H1 (cell line): ENCODE data around the gene SLC9A5. TPM values are rescaled to one million over a fixed set of nuclear protein-coding genes. Genes with fewer than 3 reads are reported as not detected.

Source experiments
- CTCF ChIA-PET: fragments of 300-600 bp; sonication (Branson Sonifier 250); formaldehyde crosslinking; loops from one replicate; lab custom pipeline; 2021; ENCODE audit not compliant: partially characterized antibody; lab: Charles Lee
- POLR2A ChIA-PET: fragments of 300-600 bp; sonication (Branson Sonifier 250); formaldehyde crosslinking; loops from one replicate; lab custom pipeline; 2021; ENCODE audit warnings: inconsistent platforms; ENCODE audit not compliant: partially characterized antibody; lab: Charles Lee
- DNase-seq, 2 experiments: peaks; one replicate each; pipeline versions ENCODE4 v3.0.0 to v3.0.0-alpha.2; 2010 to 2022; ENCODE audit warnings: low spot score in 2 of 2, low read depth in 1 of 2, mixed read lengths in 1 of 2
- FAIRE-seq: peaks from 2 replicates; lab custom pipeline; 2011; peaks lifted over from hg19 to GRCh38; lab: Jason Lieb, UNC
- H2AFZ ChIP-seq: 2 replicates; pipeline ENCODE4 v1.8.1; 2012; ENCODE audit warnings: low read length, inconsistent platforms
- H2AK5ac ChIP-seq: 2 replicates; pipeline ENCODE4 v1.6.1; 2013; ENCODE audit warnings: low read depth, low read length
- H2BK120ac ChIP-seq: replicated peaks from 2 replicates; pipeline ENCODE3; 2013; ENCODE audit warnings: low read depth, low read length, inconsistent platforms
- H2BK12ac ChIP-seq: 2 replicates; pipeline ENCODE4 v1.6.1; 2013; ENCODE audit warnings: low read depth, low read length
- H2BK15ac ChIP-seq: 2 replicates; pipeline ENCODE4 v1.6.1; 2013; ENCODE audit warnings: low read length
- H2BK20ac ChIP-seq: 2 replicates; pipeline ENCODE4 v1.6.1; 2013; ENCODE audit warnings: low read length
- H2BK5ac ChIP-seq: 2 replicates; pipeline ENCODE4 v1.6.1; 2013; ENCODE audit warnings: low read depth, low read length
- H3K14ac ChIP-seq: 2 replicates; pipeline ENCODE4 v1.6.1; 2013; ENCODE audit warnings: inconsistent platforms; ENCODE audit not compliant: insufficient read length
- H3K18ac ChIP-seq: 2 replicates; pipeline ENCODE4 v1.6.1; 2013; ENCODE audit warnings: low read length; ENCODE audit errors: extremely low read depth
- H3K23ac ChIP-seq: 2 replicates; pipeline ENCODE4 v1.6.1; 2013; ENCODE audit warnings: inconsistent platforms; ENCODE audit not compliant: insufficient read length
- H3K23me2 ChIP-seq: 2 replicates; pipeline ENCODE4 v1.6.1; 2013; ENCODE audit warnings: low read depth, low read length
- H3K27ac ChIP-seq: 2 replicates; pipeline ENCODE4 v1.6.1; 2011; ENCODE audit warnings: low read depth, low read length, inconsistent platforms
- H3K27me3 ChIP-seq, 4 experiments: replicated peaks in 1 of 4; 1 replicate in 1 of 4; 2 replicates in 3 of 4; pipeline versions ENCODE4 v1.6.1 to v1.8.1; 2011 to 2013; ENCODE audit warnings: low read length in 3 of 4, mild to moderate bottlenecking in 3 of 4, inconsistent platforms in 2 of 4, mixed read lengths in 2 of 4, moderate library complexity in 1 of 4; ENCODE audit not compliant: control insufficient read depth in 3 of 4, insufficient read depth in 3 of 4; ENCODE audit errors: extremely low read depth in 1 of 4
- H3K36me3 ChIP-seq, 4 experiments: 2 replicates each; pipeline versions ENCODE4 v1.6.1 to v1.8.1; 2011 to 2013; ENCODE audit warnings: mild to moderate bottlenecking in 4 of 4, low read length in 3 of 4, moderate library complexity in 2 of 4, control low read depth in 1 of 4, inconsistent platforms in 1 of 4; ENCODE audit not compliant: insufficient read depth in 4 of 4, control insufficient read depth in 2 of 4
- H3K4ac ChIP-seq: replicated peaks from 2 replicates; pipeline ENCODE3; 2013; ENCODE audit warnings: low read length, low read depth, mixed read lengths, inconsistent platforms; ENCODE audit not compliant: insufficient read length
- H3K4me1 ChIP-seq, 4 experiments: replicated peaks in 1 of 4; 1 replicate in 1 of 4; 2 replicates in 3 of 4; pipeline versions ENCODE4 v1.6.1 to v1.8.1; 2011 to 2013; ENCODE audit warnings: low read length in 3 of 4, inconsistent platforms in 2 of 4, mixed read lengths in 1 of 4; ENCODE audit not compliant: insufficient read depth in 4 of 4, control insufficient read depth in 3 of 4
- H3K4me2 ChIP-seq, 2 experiments: 2 replicates each; pipeline versions ENCODE4 v1.6.1 to v1.8.1; 2011 to 2013; ENCODE audit warnings: low read depth in 2 of 2, low read length in 2 of 2, control low read depth in 1 of 2, inconsistent platforms in 1 of 2, mild to moderate bottlenecking in 1 of 2; ENCODE audit not compliant: insufficient read depth in 1 of 2
- H3K4me3 ChIP-seq, 4 experiments: fragments of 200-600, 300-600 bp in 1 of 4; sonication (generic), shearing (Covaris generic), sonication (Bioruptor Twin) in 1 of 4; 2 replicates each; pipeline versions ENCODE4 v1.5.1 to v1.8.1; 2011 to 2016; ENCODE audit warnings: low read length in 4 of 4, low read depth in 3 of 4, control low read depth in 2 of 4, inconsistent platforms in 2 of 4, mild to moderate bottlenecking in 2 of 4, mixed read lengths in 1 of 4, moderate library complexity in 1 of 4; ENCODE audit not compliant: insufficient read depth in 2 of 4; ENCODE audit errors: extremely low read depth in 1 of 4
- H3K56ac ChIP-seq: replicated peaks from 2 replicates; pipeline ENCODE3; 2013; ENCODE audit warnings: low read depth, mild to moderate bottlenecking, mixed read lengths, low read length, inconsistent platforms; ENCODE audit not compliant: insufficient read length
- H3K79me1 ChIP-seq: 2 replicates; pipeline ENCODE4 v1.6.1; 2013; ENCODE audit warnings: low read depth, low read length, control low read depth
- H3K79me2 ChIP-seq, 2 experiments: 2 replicates each; pipeline versions ENCODE4 v1.6.1 to v1.8.1; 2012 to 2013; ENCODE audit warnings: low read length in 2 of 2, mild to moderate bottlenecking in 2 of 2, inconsistent platforms in 1 of 2; ENCODE audit not compliant: insufficient read depth in 2 of 2, control insufficient read depth in 1 of 2
- H3K9ac ChIP-seq, 4 experiments: replicated peaks in 1 of 4; 1 replicate in 1 of 4; 2 replicates in 3 of 4; pipeline versions ENCODE4 v1.6.1 to v1.8.1; 2011 to 2013; ENCODE audit warnings: low read depth in 3 of 4, low read length in 3 of 4, control low read depth in 2 of 4, mild to moderate bottlenecking in 2 of 4, moderate library complexity in 2 of 4, inconsistent platforms in 1 of 4; ENCODE audit errors: extremely low read depth in 1 of 4
- H3K9me3 ChIP-seq, 2 experiments: 2 replicates each; pipeline versions ENCODE4 v1.6.1 to v1.8.1; 2012 to 2013; ENCODE audit warnings: mild to moderate bottlenecking in 2 of 2, moderate library complexity in 2 of 2, control low read depth in 1 of 2, inconsistent platforms in 1 of 2, low read depth in 1 of 2, low read length in 1 of 2, mixed read lengths in 1 of 2; ENCODE audit not compliant: insufficient read depth in 2 of 2
- H4K20me1 ChIP-seq, 2 experiments: replicated peaks in 1 of 2; 2 replicates each; pipeline versions ENCODE3 to v1.8.1; 2011 to 2013; ENCODE audit warnings: inconsistent platforms in 2 of 2, low read length in 2 of 2, mild to moderate bottlenecking in 1 of 2; ENCODE audit not compliant: insufficient read depth in 2 of 2, control insufficient read depth in 1 of 2
- H4K5ac ChIP-seq: 2 replicates; pipeline ENCODE4 v1.6.1; 2013; ENCODE audit warnings: low read length, low read depth, mixed read lengths, inconsistent platforms; ENCODE audit not compliant: insufficient read length
- H4K8ac ChIP-seq: 2 replicates; pipeline ENCODE4 v1.8.0; 2013; ENCODE audit warnings: mild to moderate bottlenecking, moderate library complexity, low read length, inconsistent platforms; ENCODE audit not compliant: insufficient read depth; ENCODE audit errors: extremely low read depth
- H4K91ac ChIP-seq: replicated peaks from 2 replicates; pipeline ENCODE3; 2013; ENCODE audit warnings: low read length, mixed read lengths, inconsistent platforms; ENCODE audit not compliant: insufficient read length
- BCL11A ChIP-seq, 2 experiments: IDR thresholded peaks; one replicate each; pipeline ENCODE4 v1.6.1; 2011; ENCODE audit warnings: low read depth in 2 of 2, low read length in 2 of 2, mild to moderate bottlenecking in 2 of 2
- CEBPB ChIP-seq: IDR thresholded peaks from 2 replicates; pipeline ENCODE4 v1.6.1; 2012; ENCODE audit warnings: low read depth, low read length
- CREB1 ChIP-seq: IDR thresholded peaks from 2 replicates; pipeline ENCODE4 v1.6.1; 2012; ENCODE audit warnings: inconsistent platforms
- FOSL1 ChIP-seq: IDR thresholded peaks from 2 replicates; pipeline ENCODE4 v1.6.1; 2011; ENCODE audit warnings: mild to moderate bottlenecking, low read depth, low read length, moderate library complexity; ENCODE audit not compliant: insufficient read depth
- GABPA ChIP-seq: IDR thresholded peaks from 2 replicates; pipeline ENCODE4 v1.6.1; 2011; ENCODE audit warnings: mild to moderate bottlenecking, low read length, moderate library complexity, borderline replicate concordance; ENCODE audit not compliant: insufficient read depth
- NRF1 ChIP-seq: IDR thresholded peaks from 2 replicates; pipeline ENCODE4 v1.6.1; 2011; ENCODE audit warnings: mild to moderate bottlenecking, low read depth, low read length, improper control_type of control experiment
- PHF8 ChIP-seq: fragments of 200-600 bp; sonication (generic); conservative IDR thresholded peaks from 2 replicates; pipeline ENCODE4 v1.7.1; 2012; ENCODE audit warnings: low read depth, mild to moderate bottlenecking, inconsistent platforms, low read length, moderate library complexity
- RBBP5 ChIP-seq: IDR thresholded peaks from 2 replicates; pipeline ENCODE4 v1.7.1; 2012; ENCODE audit warnings: low read depth, mild to moderate bottlenecking, inconsistent platforms, low read length, moderate library complexity, borderline replicate concordance
- SIN3A ChIP-seq, 2 experiments: IDR thresholded peaks in 1 of 2; conservative IDR thresholded peaks in 1 of 2; 2 replicates each; pipeline ENCODE4 v1.6.1; 2011 to 2012; ENCODE audit warnings: low read length in 2 of 2, improper control_type of control experiment in 1 of 2, low read depth in 1 of 2, mild to moderate bottlenecking in 1 of 2
- SIX5 ChIP-seq: IDR thresholded peaks from 2 replicates; pipeline ENCODE4 v1.6.1; 2011; ENCODE audit warnings: mild to moderate bottlenecking, low read depth, low read length
- SP2 ChIP-seq: IDR thresholded peaks from 2 replicates; pipeline ENCODE4 v1.6.1; 2012; ENCODE audit warnings: mild to moderate bottlenecking, low read length, inconsistent platforms
- SRF ChIP-seq: IDR thresholded peaks from 2 replicates; pipeline ENCODE4 v1.6.1; 2011; ENCODE audit warnings: mild to moderate bottlenecking, low read depth, low read length, moderate library complexity
- TCF12 ChIP-seq: IDR thresholded peaks from 2 replicates; pipeline ENCODE4 v1.6.1; 2011; ENCODE audit warnings: low read depth, mild to moderate bottlenecking, low read length
- WGBS, 2 experiments: shearing (Covaris generic) in 1 of 2; methylation state at CpG; one replicate each; pipeline versions ENCODE4 v1.1.6 to v1.1.7; 2013 to 2015; ENCODE audit warnings: low lambda C conversion rate in 2 of 2, mixed read lengths in 2 of 2, inconsistent platforms in 1 of 2, low coverage in 1 of 2, missing lambda C conversion rate in 1 of 2; ENCODE audit not compliant: insufficient replicate concordance in 2 of 2, insufficient coverage in 1 of 2, insufficient read length in 1 of 2; ENCODE audit errors: extremely low coverage in 1 of 2, missing lambda C conversion rate in 1 of 2; 5-methylcytosine and 5-hydroxymethylcytosine counted together
- polyA plus RNA-seq, 7 experiments: library from polyadenylated mRNA; depleted of rRNA in 3 of 7; stranded (reverse) in 5 of 7; unstranded in 2 of 7; fragments of >200 nt in 5 of 7; fragments of 200-250 nt in 2 of 7; gene quantifications; 1 replicate in 5 of 7; 2 replicates in 1 of 7; 4 replicates in 1 of 7; pipeline versions ENCODE4 v1.2.1 to v1.2.3, GENCODE V29; 2011 to 2013; ENCODE audit warnings: missing spikeins in 2 of 7, mixed read lengths in 2 of 7
- total RNA-seq: library from RNA; stranded (reverse); fragmentation: NEBNext Ultra II Directional; extraction: Animal tissue kit (Norgen Biotek cat#: 25700); gene quantifications from 2 replicates; pipeline ENCODE4 v1.2.1, GENCODE V29; 2021

SLC9A5 gene
- total and polyA plus RNA-seq, 2 of the 8 experiments (the other 6 are each of a cell fraction or from before 2014, with no cell fraction given) = 7.9 to 8.6 TPM

DNA sequence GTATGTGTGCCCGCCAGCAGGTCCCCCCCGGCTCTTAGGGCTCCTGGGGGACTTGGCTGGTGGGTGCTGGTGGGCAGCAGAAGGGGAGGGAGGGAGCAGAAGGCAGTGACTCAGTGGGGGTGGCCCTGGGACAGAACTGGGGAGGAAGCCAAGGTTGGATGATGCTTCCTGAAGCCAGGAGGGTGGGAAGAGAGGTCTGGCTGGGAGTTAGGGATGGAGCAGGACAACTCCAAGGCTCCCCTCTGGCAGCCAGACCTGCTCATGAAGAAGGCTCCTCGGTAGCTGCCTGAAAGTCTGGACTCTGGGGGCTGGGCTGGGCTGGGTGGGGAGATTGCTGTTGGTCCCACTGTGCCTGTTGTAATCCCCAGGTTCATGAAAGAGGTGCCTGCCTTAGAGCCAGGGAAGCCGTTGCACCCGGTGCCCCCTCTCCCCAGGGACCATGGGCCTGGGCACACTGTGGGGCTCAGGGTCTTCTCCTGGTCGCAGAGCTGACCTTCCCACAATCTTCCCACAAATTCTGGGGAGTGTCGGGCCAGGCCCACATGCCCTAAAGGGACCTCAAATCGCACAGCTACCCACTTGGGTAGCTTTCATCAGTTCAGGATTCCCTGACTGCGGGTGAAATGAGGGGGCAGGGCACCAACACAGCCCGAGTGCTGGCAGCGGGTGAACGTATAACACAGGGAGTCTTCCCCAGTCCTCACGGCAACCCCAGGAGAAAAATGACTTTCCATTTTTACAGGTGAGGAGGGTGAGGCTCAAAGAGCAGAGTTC lies 29.4 kb downstream of the SLC9A5 start:
- Histone ChIP-seq H3K27me3 (peaks cover 0 to 15% (median 12%) of the 10 kb centered on the region in 4 experiments; a peak in 5 of 7 replicates), H3K23me2 (peaks cover 4% of the 10 kb centered on the region; the same call in 1 of the 2 replicates), H3K9ac (no peak overlapping the region), H4K91ac (no peak overlapping the region), H3K18ac (no peak overlapping the region), H2AK5ac (no peak overlapping the region; the same call in 1 of the 2 replicates), H3K27ac (no peak overlapping the region), H2BK5ac (no peak overlapping the region), H3K36me3 (no peaks in the 10 kb centered on the region), H2AFZ (no peak overlapping the region), H3K4me3 (peak overlapping the region; percentile 37 to 70 (median 44)), H4K8ac (no peak overlapping the region; the same call in 1 of the 2 replicates), H3K23ac (no peak overlapping the region), H3K4me1 (no peaks in the 10 kb centered on the region), H3K4ac (no peak overlapping the region), H3K79me1 (no peaks in the 10 kb centered on the region), H2BK20ac (no peak overlapping the region), H3K14ac (no peak overlapping the region), H3K4me2 (peak overlapping the region; percentile 40 to 91), H2BK15ac (no peak overlapping the region), H3K79me2 (no peaks in the 10 kb centered on the region), H4K20me1 (no peaks in the 10 kb centered on the region), H2BK12ac (no peak overlapping the region), H4K5ac (no peak overlapping the region), H3K56ac (no peak overlapping the region), H3K9me3 (no peaks in the 10 kb centered on the region), H2BK120ac (no peak overlapping the region)
- 59% methylated on average over 13 of the region's 13 CpGs; no CpG with 5 or more reads in 1 of the 2 experiments for WGBS, 2 experiments
- POLR2A ChIA-PET = interaction anchor here (0.9 to 1.2 kb wide), 2 partner anchors 12 to 32 kb away, joined by 4 read pairs; no protein-coding TSS in a partner anchor
- DNase-seq (no peak), FAIRE-seq (no peak)
- CTCF ChIA-PET = interaction anchor here (0.9 to 3.1 kb wide), 20 partner anchors 7 to 123 kb away, joined by 3 to 27 read pairs (median 4); partner anchors contain the start of gene TMEM208
- TF ChIP-seq BCL11A (IDR thresholded peaks at IDR 0.05; ENCODE audit: low read depth in 2 of 2, low read length in 2 of 2) = no peak
- TF ChIP-seq GABPA = no peak
- no peak for TF ChIP-seq SRF
- no peak for TF ChIP-seq SIN3A (conservative IDR thresholded peaks at IDR 0.05 in 1 of 2, IDR thresholded peaks at IDR 0.05 in 1 of 2; ENCODE audit: low read depth in 1 of 2, low read length in 2 of 2)
- TF ChIP-seq CEBPB = no peak
- TF ChIP-seq SP2 = no peak
- no peak for TF ChIP-seq SIX5
- no peak for TF ChIP-seq CREB1
- no peak for TF ChIP-seq RBBP5
- TF ChIP-seq TCF12 = no peak
- no peak for TF ChIP-seq NRF1
- no peak for TF ChIP-seq PHF8
- no peak for TF ChIP-seq FOSL1
